Cardiac fibroblast (primary cell): ENCODE measurements around the gene CYSTM1.
"Not testable (repeated sequence)": the region's sequence is repeated elsewhere in the genome, so short reads cannot be mapped to it uniquely, and the experiment has no call there.

Experiments
- DNase-seq, 2 donors: peaks; one replicate each; pipeline versions ENCODE4 v3.0.0 to v3.0.0-alpha.2; 2010; ENCODE audit warnings: low read depth in 2 of 2
- H3K4me3 ChIP-seq, 2 donors: replicated peaks in 1 of 2; 1 replicate in 1 of 2; 2 replicates in 1 of 2; pipeline ENCODE4 v1.5.1; 2011; ENCODE audit warnings: low read depth in 2 of 2, low read length in 2 of 2, mild to moderate bottlenecking in 2 of 2, moderate library complexity in 1 of 2
- TF ChIP-seq, protein P1 (sequence below): IDR thresholded peaks from one replicate; pipeline ENCODE4 v1.5.1; 2011; ENCODE audit warnings: low read depth, mild to moderate bottlenecking, low read length, inconsistent platforms

CYSTM1 gene

DNA sequence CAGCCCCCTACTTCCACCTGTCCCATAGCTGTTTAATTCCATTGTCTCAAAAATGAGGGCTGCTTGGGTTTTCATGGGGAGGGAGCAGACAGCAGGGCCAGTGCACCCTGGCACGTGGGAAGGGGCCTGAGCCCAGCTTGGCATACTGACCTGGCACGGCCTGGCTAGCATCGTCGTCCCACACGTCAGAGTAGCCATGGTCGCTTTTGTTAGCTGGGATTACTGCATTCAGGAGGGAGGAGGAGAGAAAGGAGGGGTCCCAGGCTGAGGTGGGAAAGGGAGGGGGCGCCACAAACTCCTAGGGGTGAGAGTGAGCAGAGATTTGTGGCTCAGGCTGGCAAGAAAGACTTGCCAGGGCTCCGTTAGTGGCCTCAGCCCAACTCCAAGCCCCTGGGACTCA lies 21.1 kb upstream of the CYSTM1 start:
- DNase-seq: no peak
- TF ChIP-seq, protein P1, sequence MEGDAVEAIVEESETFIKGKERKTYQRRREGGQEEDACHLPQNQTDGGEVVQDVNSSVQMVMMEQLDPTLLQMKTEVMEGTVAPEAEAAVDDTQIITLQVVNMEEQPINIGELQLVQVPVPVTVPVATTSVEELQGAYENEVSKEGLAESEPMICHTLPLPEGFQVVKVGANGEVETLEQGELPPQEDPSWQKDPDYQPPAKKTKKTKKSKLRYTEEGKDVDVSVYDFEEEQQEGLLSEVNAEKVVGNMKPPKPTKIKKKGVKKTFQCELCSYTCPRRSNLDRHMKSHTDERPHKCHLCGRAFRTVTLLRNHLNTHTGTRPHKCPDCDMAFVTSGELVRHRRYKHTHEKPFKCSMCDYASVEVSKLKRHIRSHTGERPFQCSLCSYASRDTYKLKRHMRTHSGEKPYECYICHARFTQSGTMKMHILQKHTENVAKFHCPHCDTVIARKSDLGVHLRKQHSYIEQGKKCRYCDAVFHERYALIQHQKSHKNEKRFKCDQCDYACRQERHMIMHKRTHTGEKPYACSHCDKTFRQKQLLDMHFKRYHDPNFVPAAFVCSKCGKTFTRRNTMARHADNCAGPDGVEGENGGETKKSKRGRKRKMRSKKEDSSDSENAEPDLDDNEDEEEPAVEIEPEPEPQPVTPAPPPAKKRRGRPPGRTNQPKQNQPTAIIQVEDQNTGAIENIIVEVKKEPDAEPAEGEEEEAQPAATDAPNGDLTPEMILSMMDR: no peak
- H3K4me3 ChIP-seq: no peak overlapping the region

DNA sequence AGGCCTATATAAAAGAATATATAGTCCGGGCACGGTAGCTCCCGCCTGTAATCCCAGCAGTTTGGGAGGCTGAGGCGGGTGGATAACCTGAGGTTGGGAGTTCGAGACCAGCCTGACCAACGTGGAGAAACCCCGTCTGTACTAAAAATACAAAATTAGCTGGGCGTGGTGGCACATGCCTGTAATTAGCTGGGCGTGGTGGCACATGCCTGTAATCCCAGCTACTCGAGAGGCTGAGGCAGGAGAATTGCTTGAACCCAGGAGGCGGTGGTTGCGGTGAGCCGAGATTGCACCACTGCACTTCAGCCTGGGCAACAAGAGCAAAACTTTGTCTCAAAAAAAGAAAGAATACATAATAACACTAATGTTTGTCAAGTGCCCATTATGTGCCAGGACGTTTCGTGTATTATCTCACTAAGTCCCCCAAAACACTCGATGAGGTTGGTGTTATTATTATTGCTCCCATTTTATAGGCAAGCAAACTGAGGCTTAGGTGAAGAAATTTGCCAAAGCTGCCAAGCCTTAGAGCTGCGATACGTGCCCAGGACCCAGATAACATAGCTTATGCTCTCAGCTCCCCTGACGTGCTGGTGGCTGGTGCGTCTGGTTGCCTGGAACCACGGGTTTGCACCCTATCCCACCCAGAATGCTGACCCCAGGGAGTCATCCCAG lies 20.1 kb upstream of the CYSTM1 start:
- DNase-seq, H3K4me3 ChIP-seq: not testable (repeated sequence)

DNA sequence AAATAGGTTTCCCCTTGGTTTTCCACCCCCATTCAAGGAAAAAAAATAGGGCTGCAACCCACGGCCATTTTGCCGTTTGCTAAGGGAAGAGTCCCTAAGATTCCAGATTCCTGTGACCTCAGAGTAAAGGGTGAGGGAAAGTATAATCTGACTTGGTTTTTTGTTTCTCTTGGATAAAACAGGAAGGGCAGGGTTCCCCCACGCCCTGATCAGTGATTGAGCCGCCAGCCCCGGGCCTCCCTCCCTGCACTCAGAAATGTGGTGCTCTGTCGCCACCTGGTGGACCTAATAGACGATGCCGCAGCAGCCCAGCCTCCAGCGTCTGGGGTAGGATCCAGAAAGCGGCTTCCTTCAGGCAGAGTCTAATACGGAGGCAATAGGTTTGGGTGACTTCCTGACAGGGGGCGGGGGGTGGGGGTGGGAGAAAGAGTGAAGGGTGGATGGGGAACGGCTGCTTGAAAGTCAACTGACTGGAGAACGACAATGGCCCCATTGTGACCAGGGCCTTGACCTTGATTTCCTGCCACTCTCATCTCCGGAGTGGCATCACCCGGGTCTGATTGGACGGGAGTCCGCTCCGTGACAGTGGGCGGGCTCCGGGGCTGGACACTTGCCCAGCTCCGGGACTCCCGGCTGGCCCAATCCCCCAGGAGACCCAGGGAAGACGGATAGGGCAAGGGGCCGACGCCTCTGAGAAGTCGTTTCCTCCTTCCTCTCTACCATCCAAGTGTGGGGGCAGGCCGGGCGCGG lies 17.8 kb upstream of the CYSTM1 start:
- peak overlapping the region; percentile 30 to 42 for H3K4me3 ChIP-seq
- TF ChIP-seq, protein P1: peak; percentile 91
- DNase-seq: peak; percentile 84 to 86

DNA sequence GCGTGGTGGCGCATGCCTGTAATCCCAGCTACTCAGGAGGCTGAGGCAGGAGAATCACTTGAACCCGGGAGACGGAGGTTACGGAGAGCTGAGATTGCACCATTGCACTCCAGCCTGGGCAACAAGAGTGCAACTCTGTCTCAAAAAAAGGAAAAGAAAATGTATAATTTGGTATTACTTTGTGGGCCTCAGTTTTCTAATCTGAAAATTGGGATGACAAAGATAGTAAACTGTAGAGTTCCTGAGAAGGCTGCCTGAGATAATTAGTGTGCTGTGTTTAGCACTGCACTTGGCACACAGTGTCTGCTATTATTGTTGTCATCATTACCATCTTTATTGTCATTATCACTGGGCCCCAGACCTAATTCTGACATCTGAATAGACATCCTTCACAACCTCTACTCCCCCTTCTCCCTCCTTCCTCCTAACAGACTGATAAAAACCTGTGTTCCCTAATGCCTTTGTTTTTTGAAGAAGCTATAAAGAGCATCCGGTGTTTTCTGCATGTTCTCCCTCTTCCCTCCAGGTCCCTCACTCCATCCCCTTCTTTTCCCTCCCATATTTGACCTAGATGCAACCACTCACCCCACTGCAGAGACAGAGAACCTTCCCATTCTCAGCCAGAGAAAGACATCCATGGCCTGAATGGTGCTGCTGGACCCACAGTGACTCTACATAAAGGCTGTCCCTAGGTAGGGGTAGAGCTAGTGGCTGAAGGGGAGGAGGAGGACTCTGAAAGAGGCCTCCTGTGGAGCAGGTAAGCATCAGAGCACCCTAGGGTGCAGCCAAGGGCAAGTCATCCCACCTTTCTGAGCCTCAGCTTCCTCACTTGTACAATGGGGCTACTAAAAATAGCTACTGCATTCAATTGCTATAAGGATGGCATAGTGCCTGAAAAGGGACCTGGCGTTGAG lies 15.7 kb upstream of the CYSTM1 start:
- no peak overlapping the region for H3K4me3 ChIP-seq
- no peak for DNase-seq
- TF ChIP-seq, protein P1: no peak

DNA sequence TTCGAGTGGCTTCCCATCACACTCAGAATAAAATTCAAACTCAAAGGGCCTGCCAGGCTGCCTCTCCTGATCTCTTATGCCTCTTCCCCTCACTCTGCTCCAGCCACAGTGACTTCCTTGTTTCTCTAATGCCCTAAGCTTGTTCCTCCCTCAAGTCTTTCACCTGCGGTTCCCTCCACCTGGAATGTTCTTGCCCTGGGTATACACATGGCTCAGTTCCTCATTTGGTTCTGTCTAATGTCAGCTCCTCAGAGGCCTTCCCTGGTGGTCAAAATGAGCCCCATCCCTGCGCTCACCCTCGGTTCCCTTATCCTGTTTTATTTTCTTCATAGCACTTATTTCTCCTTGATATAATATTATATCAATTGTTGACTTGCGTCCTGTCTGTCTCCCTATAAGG lies 12.7 kb upstream of the CYSTM1 start:
- no peak for DNase-seq
- no peak overlapping the region for H3K4me3 ChIP-seq
- TF ChIP-seq, protein P1: no peak

DNA sequence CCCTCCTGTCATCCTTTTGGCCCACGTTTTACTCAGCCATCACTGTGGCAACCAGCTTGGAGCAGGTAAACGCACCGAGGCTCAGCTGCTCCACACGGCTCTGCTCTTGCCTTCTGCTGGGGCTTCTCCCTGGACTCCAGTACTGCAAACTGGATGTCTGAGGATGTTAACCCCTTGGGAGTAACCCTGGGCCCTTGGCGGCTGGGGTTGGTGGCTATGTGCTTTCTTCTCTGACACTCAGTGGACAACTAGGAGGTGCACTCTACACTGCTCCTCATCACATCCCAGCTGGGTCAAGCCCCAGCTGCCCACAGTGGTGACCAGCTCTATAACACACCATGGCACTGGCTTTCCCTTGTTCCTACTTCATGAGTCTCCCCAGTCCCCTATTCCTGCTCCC lies 12.2 kb upstream of the CYSTM1 start:
- no peak overlapping the region for H3K4me3 ChIP-seq
- TF ChIP-seq, protein P1: no peak
- DNase-seq: no peak
